Neural cell (in vitro differentiated cells): ENCODE data around the gene TM7SF3. TPM values are rescaled to one million over a fixed set of nuclear protein-coding genes. Genes with fewer than 3 reads are reported as not detected.
"Not testable (repeated sequence)": the region's sequence is repeated elsewhere in the genome, so short reads cannot be mapped to it uniquely, and the experiment has no call there.

Source experiments
- H2AFZ ChIP-seq: fragments of 200-600, 300-800 bp; sonication (generic), shearing (Covaris generic); 2 replicates; pipeline ENCODE4 v1.6.0; 2014; ENCODE audit warnings: low read depth, mild to moderate bottlenecking, antibody characterized with exemption, low read length, moderate library complexity
- H3F3A ChIP-seq: fragments of 200-600 bp; shearing (Covaris generic); 2 replicates; pipeline ENCODE4 v1.6.1; 2016; ENCODE audit warnings: mild to moderate bottlenecking, moderate library complexity, mixed read lengths, antibody characterized with exemption, low read length; ENCODE audit not compliant: insufficient read depth, poor library complexity, severe bottlenecking
- H3K27ac ChIP-seq: fragments of 200-600, 300-800 bp; sonication (generic), shearing (Covaris generic); 2 replicates; pipeline ENCODE4 v1.5.1; 2014; ENCODE audit warnings: mild to moderate bottlenecking, low read length, moderate library complexity
- H3K27me3 ChIP-seq: fragments of 300-800, 200-600 bp; sonication (generic), shearing (Covaris generic); 2 replicates; pipeline ENCODE4 v1.6.0; 2014; ENCODE audit warnings: mild to moderate bottlenecking, low read depth, low read length, moderate library complexity; ENCODE audit not compliant: insufficient read depth
- H3K36me3 ChIP-seq: fragments of 300-800, 200-600 bp; sonication (generic), shearing (Covaris generic); 2 replicates; pipeline ENCODE4 v1.5.1; 2014; ENCODE audit warnings: mild to moderate bottlenecking, antibody characterized with exemption, low read length, moderate library complexity; ENCODE audit not compliant: insufficient read depth
- H3K4me2 ChIP-seq: fragments of 300-800, 200-600 bp; sonication (generic), shearing (Covaris generic); 2 replicates; pipeline ENCODE4 v1.6.0; 2014; ENCODE audit warnings: mild to moderate bottlenecking, low read length
- H3K4me3 ChIP-seq: fragments of 300-800, 200-600 bp; sonication (generic), shearing (Covaris generic); 2 replicates; pipeline ENCODE4 v1.5.1; 2014; ENCODE audit warnings: mild to moderate bottlenecking, low read length, moderate library complexity
- H3K79me2 ChIP-seq: fragments of 200-600 bp; shearing (Covaris generic); replicated peaks from 2 replicates; pipeline ENCODE4 v1.6.0; 2014; ENCODE audit warnings: mild to moderate bottlenecking, low read length, moderate library complexity; ENCODE audit not compliant: insufficient read depth
- H3K9ac ChIP-seq: fragments of 300-800, 200-600 bp; sonication (generic), shearing (Covaris generic); 2 replicates; pipeline ENCODE4 v1.6.1; 2016; ENCODE audit warnings: mild to moderate bottlenecking, low read length, mixed read lengths
- H3K9me2 ChIP-seq: fragments of 200-600 bp; shearing (Covaris generic); 2 replicates; pipeline ENCODE4 v1.6.1; 2016; ENCODE audit warnings: mild to moderate bottlenecking, low read length, mixed read lengths; ENCODE audit not compliant: insufficient read depth
- H3K9me3 ChIP-seq: fragments of 200-600, 300-800 bp; sonication (generic), shearing (Covaris generic); 2 replicates; pipeline ENCODE4 v1.6.1; 2016; ENCODE audit warnings: mild to moderate bottlenecking, mixed run types, low read length, moderate library complexity, mixed read lengths
- H4K20me1 ChIP-seq: fragments of 200-600 bp; shearing (Covaris generic); 2 replicates; pipeline ENCODE4 v1.6.1; 2016; ENCODE audit warnings: mild to moderate bottlenecking, mixed run types; ENCODE audit not compliant: insufficient read depth
- EP300 ChIP-seq: fragments of 450-650 bp; conservative IDR thresholded peaks from 2 replicates; pipeline ENCODE4 v1.6.1; 2014; ENCODE audit warnings: antibody characterized with exemption, mild to moderate bottlenecking, moderate library complexity; ENCODE audit not compliant: poor library complexity, severe bottlenecking
- EZH2 ChIP-seq: fragments of 200-600, 300-800 bp; shearing (Covaris generic), sonication (generic); IDR thresholded peaks from 2 replicates; pipeline ENCODE4 v1.6.1; 2014; ENCODE audit warnings: antibody characterized with exemption, low read length, borderline replicate concordance, mild to moderate bottlenecking; ENCODE audit not compliant: insufficient read depth, poor library complexity, severe bottlenecking
- MXI1 ChIP-seq: fragments of 450-650 bp; conservative IDR thresholded peaks from 2 replicates; pipeline ENCODE4 v1.6.1; 2014; ENCODE audit warnings: antibody characterized with exemption, mild to moderate bottlenecking; ENCODE audit not compliant: poor library complexity, severe bottlenecking
- POLR2AphosphoS5 ChIP-seq: IDR thresholded peaks from 2 replicates; pipeline ENCODE4 v1.6.1; 2012
- RAD21 ChIP-seq: fragments of 450-650 bp; conservative IDR thresholded peaks from 2 replicates; pipeline ENCODE4 v1.6.1; 2014; ENCODE audit warnings: antibody characterized with exemption, mild to moderate bottlenecking, moderate library complexity
- SMC3 ChIP-seq: fragments of 450-650 bp; conservative IDR thresholded peaks from 2 replicates; pipeline ENCODE4 v1.6.1; 2014; ENCODE audit warnings: antibody characterized with exemption, mild to moderate bottlenecking, moderate library complexity; ENCODE audit not compliant: poor library complexity
- TAF1 ChIP-seq: IDR thresholded peaks from 2 replicates; pipeline ENCODE4 v1.6.1; 2012; ENCODE audit warnings: low read depth
- polyA plus RNA-seq: library from polyadenylated mRNA; depleted of rRNA; stranded (reverse); fragments of >200 nt; gene quantifications from 2 replicates; pipeline ENCODE4 v1.2.3, GENCODE V29; 2014
- TF ChIP-seq, protein P1 (sequence below): fragments of 450-650 bp; IDR thresholded peaks from 2 replicates; pipeline ENCODE4 v1.5.1; 2014; ENCODE audit warnings: antibody characterized with exemption, mild to moderate bottlenecking, moderate library complexity; ENCODE audit not compliant: poor library complexity, severe bottlenecking
- TF ChIP-seq, protein P2 (sequence below): IDR thresholded peaks from 2 replicates; pipeline ENCODE4 v1.6.1; 2012; ENCODE audit warnings: borderline replicate concordance

TM7SF3 gene
- polyA plus RNA-seq, 1 donor from 2014 or later: 30.0 TPM

DNA sequence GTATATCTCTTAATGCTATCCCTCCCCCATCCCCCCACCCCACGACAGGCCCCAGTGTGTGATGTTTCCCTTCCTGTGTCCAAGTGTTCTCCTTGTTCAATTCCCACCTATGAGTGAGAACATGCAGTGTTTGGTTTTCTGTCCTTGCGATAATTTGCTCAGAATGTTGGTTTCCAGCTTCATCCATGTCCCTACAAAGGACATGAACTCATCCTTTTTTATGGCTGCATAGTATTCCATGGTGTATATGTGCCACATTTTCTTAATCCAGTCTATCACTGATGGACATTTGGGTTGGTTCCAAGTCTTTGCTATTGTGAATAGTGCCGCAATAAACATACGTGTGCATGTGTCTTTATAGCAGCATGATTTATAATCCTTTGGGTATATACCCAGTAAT, 26.5 kb upstream of the TM7SF3 start:
- H3K9me3 ChIP-seq, H3K9me2 ChIP-seq, H3K27me3 ChIP-seq, H3K4me2 ChIP-seq, H3K9ac ChIP-seq, H3F3A ChIP-seq, H3K79me2 ChIP-seq, H4K20me1 ChIP-seq, H3K36me3 ChIP-seq, H3K4me3 ChIP-seq, H3K27ac ChIP-seq, H2AFZ ChIP-seq: not testable (repeated sequence)

DNA sequence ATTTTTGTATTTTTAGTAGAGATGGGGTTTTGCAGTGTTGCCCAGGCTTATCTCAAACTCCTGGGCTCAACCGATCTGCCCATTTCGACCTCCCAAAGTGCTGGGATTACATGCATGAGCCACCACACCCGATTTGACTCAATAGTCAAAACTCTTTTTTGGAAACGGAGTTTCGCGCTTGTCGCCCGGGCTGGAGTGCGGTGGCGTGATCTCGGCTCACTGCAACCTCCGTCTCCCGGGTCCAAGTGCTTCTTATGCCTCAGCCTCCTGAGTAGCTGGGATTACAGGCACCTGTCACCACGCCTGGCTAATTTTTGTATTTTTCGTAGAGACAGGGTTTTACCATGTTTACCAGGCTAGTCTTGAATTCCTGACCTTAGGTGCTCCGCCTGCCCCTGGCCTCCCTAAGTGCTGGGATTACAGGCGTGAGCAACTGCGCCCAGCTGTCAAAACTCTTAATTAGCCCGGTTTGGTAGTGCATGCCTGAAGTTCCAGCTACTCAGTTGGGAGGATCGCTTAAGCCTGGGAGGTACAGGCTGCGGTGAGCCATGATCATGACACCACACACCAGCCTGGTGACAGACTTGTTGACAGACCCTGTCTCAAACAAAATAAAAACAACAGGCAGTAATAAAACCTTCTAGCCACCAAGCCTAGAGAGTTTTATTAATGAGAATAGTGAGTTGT, 20.6 kb upstream of the TM7SF3 start:
- Histone ChIP-seq H3K4me2 (no peak overlapping the region), H3K9ac (no peak overlapping the region), H3K9me3 (no peaks in the 10 kb centered on the region), H4K20me1 (no peaks in the 10 kb centered on the region), H3K27ac (no peak overlapping the region), H3K4me3 (no peak overlapping the region), H3F3A (no peaks in the 10 kb centered on the region), H3K36me3 (peaks cover 15% of the 10 kb centered on the region), H3K79me2 (no peaks in the 10 kb centered on the region), H2AFZ (no peak overlapping the region), H3K9me2 (no peaks in the 10 kb centered on the region), H3K27me3 (no peaks in the 10 kb centered on the region)
- TF ChIP-seq RAD21: no peak
- no peak for TF ChIP-seq MXI1
- TF ChIP-seq, protein P1, sequence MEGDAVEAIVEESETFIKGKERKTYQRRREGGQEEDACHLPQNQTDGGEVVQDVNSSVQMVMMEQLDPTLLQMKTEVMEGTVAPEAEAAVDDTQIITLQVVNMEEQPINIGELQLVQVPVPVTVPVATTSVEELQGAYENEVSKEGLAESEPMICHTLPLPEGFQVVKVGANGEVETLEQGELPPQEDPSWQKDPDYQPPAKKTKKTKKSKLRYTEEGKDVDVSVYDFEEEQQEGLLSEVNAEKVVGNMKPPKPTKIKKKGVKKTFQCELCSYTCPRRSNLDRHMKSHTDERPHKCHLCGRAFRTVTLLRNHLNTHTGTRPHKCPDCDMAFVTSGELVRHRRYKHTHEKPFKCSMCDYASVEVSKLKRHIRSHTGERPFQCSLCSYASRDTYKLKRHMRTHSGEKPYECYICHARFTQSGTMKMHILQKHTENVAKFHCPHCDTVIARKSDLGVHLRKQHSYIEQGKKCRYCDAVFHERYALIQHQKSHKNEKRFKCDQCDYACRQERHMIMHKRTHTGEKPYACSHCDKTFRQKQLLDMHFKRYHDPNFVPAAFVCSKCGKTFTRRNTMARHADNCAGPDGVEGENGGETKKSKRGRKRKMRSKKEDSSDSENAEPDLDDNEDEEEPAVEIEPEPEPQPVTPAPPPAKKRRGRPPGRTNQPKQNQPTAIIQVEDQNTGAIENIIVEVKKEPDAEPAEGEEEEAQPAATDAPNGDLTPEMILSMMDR: no peak
- no peak for TF ChIP-seq EZH2
- no peak for TF ChIP-seq EP300
- TF ChIP-seq, protein P2, sequence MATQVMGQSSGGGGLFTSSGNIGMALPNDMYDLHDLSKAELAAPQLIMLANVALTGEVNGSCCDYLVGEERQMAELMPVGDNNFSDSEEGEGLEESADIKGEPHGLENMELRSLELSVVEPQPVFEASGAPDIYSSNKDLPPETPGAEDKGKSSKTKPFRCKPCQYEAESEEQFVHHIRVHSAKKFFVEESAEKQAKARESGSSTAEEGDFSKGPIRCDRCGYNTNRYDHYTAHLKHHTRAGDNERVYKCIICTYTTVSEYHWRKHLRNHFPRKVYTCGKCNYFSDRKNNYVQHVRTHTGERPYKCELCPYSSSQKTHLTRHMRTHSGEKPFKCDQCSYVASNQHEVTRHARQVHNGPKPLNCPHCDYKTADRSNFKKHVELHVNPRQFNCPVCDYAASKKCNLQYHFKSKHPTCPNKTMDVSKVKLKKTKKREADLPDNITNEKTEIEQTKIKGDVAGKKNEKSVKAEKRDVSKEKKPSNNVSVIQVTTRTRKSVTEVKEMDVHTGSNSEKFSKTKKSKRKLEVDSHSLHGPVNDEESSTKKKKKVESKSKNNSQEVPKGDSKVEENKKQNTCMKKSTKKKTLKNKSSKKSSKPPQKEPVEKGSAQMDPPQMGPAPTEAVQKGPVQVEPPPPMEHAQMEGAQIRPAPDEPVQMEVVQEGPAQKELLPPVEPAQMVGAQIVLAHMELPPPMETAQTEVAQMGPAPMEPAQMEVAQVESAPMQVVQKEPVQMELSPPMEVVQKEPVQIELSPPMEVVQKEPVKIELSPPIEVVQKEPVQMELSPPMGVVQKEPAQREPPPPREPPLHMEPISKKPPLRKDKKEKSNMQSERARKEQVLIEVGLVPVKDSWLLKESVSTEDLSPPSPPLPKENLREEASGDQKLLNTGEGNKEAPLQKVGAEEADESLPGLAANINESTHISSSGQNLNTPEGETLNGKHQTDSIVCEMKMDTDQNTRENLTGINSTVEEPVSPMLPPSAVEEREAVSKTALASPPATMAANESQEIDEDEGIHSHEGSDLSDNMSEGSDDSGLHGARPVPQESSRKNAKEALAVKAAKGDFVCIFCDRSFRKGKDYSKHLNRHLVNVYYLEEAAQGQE: no peak
- TF ChIP-seq SMC3: no peak
- no peak for TF ChIP-seq TAF1

DNA sequence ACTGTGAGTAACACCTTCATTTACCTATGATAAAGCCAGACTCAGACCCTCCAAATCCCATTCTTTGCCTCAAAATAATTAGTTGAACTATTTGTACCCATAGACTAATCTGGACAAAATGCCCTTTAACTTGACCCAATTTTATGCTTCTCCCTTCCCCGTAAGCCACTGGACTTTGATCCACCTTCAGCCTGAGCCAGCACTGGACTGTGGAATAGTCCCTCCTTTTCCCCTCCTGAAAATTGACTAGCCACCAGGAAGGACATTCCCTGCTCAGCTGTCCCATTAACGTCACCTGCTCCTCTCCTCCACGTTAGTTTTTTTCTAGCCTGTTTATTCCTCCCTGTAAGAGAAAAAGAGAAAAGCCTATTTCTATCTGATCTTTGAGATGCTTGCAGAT, 18.5 kb upstream of the TM7SF3 start:
- Histone ChIP-seq H4K20me1 (no peaks in the 10 kb centered on the region), H3K79me2 (no peaks in the 10 kb centered on the region), H3K9ac (no peak overlapping the region), H3K36me3 (peaks cover 17% of the 10 kb centered on the region), H3K4me2 (no peak overlapping the region), H2AFZ (no peak overlapping the region), H3K9me3 (no peaks in the 10 kb centered on the region), H3F3A (no peaks in the 10 kb centered on the region), H3K27me3 (no peaks in the 10 kb centered on the region), H3K9me2 (no peaks in the 10 kb centered on the region), H3K27ac (no peak overlapping the region), H3K4me3 (no peak overlapping the region)
- TF ChIP-seq, protein P1: no peak
- TF ChIP-seq RAD21 (no peak), POLR2AphosphoS5 (no peak), EZH2 (no peak), TAF1 (no peak), SMC3 (no peak), MXI1 (no peak), EP300 (no peak)
- TF ChIP-seq, protein P2: no peak
